ENCODE data around the gene IFI30. TPM values are rescaled to one million over a fixed set of nuclear protein-coding genes. Genes with fewer than 3 reads are reported as not detected.
"Not testable (repeated sequence)": the region's sequence is repeated elsewhere in the genome, so short reads cannot be mapped to it uniquely, and the experiment has no call there.

IFI30 gene
- total RNA-seq, 2 donors from 2014 or later = 8.1 to 43.2 TPM

- peaks cover 0 to 49% of the 10 kb centered on the region in 2 donors for H3K4me1 ChIP-seq
- no peak overlapping the region for H3K4me3 ChIP-seq
- H3K27ac ChIP-seq = peak overlapping the region; percentile 72 to 79
Measured at GRCh38 chr19:18157465-18158063, 16.0 kb upstream of the IFI30 start.

GRCh38 chr19:18158467-18158866, 15.1 kb upstream of the IFI30 start:
- H3K36me3 ChIP-seq = peaks cover 10% of the 10 kb centered on the region
- H3K4me3 ChIP-seq = no peak overlapping the region
- peaks cover 0 to 48% of the 10 kb centered on the region in 2 donors for H3K4me1 ChIP-seq
- no peak for DNase-seq (ENCODE audit: low spot score)
- H3K27ac ChIP-seq = no peak overlapping the region
- no peaks in the 10 kb centered on the region for H3K9me3 ChIP-seq
- no peaks in the 10 kb centered on the region for H3K27me3 ChIP-seq
- TF ChIP-seq, protein P1, sequence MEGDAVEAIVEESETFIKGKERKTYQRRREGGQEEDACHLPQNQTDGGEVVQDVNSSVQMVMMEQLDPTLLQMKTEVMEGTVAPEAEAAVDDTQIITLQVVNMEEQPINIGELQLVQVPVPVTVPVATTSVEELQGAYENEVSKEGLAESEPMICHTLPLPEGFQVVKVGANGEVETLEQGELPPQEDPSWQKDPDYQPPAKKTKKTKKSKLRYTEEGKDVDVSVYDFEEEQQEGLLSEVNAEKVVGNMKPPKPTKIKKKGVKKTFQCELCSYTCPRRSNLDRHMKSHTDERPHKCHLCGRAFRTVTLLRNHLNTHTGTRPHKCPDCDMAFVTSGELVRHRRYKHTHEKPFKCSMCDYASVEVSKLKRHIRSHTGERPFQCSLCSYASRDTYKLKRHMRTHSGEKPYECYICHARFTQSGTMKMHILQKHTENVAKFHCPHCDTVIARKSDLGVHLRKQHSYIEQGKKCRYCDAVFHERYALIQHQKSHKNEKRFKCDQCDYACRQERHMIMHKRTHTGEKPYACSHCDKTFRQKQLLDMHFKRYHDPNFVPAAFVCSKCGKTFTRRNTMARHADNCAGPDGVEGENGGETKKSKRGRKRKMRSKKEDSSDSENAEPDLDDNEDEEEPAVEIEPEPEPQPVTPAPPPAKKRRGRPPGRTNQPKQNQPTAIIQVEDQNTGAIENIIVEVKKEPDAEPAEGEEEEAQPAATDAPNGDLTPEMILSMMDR (IDR thresholded peaks at IDR 0.05) = no peak

More at GRCh38 chr19:18157465-18158063, 16.0 kb upstream of the IFI30 start:
- H3K36me3 ChIP-seq = peaks cover under 1% of the 10 kb centered on the region
- TF ChIP-seq, protein P1 (IDR thresholded peaks at IDR 0.05) = no peak
- no peaks in the 10 kb centered on the region for H3K9me3 ChIP-seq
- no peaks in the 10 kb centered on the region for H3K27me3 ChIP-seq
- DNase-seq (ENCODE audit: low spot score) = no peak

GRCh38 chr19:18159059-18159616, 14.5 kb upstream of the IFI30 start:
- H3K27me3 ChIP-seq, H3K9me3 ChIP-seq: not testable (repeated sequence)

DNA sequence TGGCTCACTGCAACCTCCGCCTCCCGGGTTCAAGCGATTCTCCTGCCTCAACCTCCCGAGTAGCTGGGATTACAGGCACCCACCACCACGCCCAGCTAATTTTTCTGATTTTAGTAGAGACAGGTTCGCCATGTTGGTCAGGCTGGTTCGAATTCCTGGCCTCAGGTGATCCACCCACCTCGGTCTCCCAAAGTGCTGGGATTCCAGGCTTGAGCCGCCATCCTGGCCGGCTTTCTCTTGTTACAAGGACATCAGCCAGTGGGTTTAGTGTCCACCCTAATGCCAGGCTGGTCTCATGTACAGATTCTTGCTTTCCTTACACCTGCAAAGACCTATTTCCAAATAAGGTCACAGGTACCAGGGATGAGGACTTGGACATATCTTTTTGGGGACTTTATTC, 13.8 kb upstream of the IFI30 start:
- TF ChIP-seq, protein P1 (IDR thresholded peaks at IDR 0.05) = no peak
- Histone ChIP-seq H3K4me3 (no peak overlapping the region), H3K9me3 (no peaks in the 10 kb centered on the region), H3K36me3 (peaks cover 10% of the 10 kb centered on the region), H3K27ac (peak overlapping the region; percentile 84 to 87), H3K4me1 (peaks cover 0 to 35% of the 10 kb centered on the region in 2 donors), H3K27me3 (no peaks in the 10 kb centered on the region)
- no peak for DNase-seq (ENCODE audit: low spot score)

More at GRCh38 chr19:18159059-18159616, 14.5 kb upstream of the IFI30 start:
- H3K4me3 ChIP-seq; H3K27ac ChIP-seq; DNase-seq (ENCODE audit: low spot score): not testable (repeated sequence)
- Histone ChIP-seq H3K36me3 (peaks cover 10% of the 10 kb centered on the region), H3K4me1 (peaks cover 0 to 41% of the 10 kb centered on the region in 2 donors)

DNA sequence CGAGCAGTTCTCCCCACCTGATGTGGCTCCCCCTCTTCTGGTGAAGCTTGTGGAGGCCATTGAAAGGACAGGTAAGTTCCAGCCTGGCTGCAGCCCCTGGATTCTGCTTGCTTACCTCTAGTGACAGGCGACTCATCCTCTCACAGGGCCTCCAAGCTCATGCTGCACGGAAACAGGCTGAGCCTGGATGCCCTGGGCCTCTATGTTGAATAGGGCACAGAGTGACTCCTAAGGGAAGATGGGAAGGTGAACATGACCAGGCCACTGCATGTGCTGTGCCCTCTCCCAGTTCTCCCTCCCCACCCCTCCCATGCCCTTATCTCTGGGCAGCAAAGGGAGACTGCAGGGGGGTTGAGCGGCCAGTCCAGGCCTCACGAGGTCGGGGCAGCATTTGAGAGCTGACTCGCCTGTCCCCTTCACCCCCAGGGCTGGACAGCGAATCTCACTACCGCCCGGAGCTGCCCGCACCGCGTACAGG, 13.1 kb upstream of the IFI30 start:
- TF ChIP-seq, protein P1 (IDR thresholded peaks at IDR 0.05) = no peak
- Histone ChIP-seq H3K4me1 (peaks cover 0 to 35% of the 10 kb centered on the region in 2 donors), H3K9me3 (no peaks in the 10 kb centered on the region), H3K27me3 (no peaks in the 10 kb centered on the region), H3K27ac (peak overlapping the region; percentile 84 to 87), H3K4me3 (peak overlapping the region; percentile 31 to 51), H3K36me3 (peaks cover 15% of the 10 kb centered on the region)
- DNase-seq (ENCODE audit: low spot score) = no peak

GRCh38 chr19:18160971-18161635, 12.5 kb upstream of the IFI30 start:
- H3K4me1 ChIP-seq = peaks cover 0 to 35% of the 10 kb centered on the region in 2 donors
- no peak for DNase-seq (ENCODE audit: low spot score)
- H3K36me3 ChIP-seq = peaks cover 21% of the 10 kb centered on the region
- no peaks in the 10 kb centered on the region for H3K9me3 ChIP-seq
- TF ChIP-seq, protein P1 (IDR thresholded peaks at IDR 0.05) = peak; percentile 69 to 85
- peak overlapping the region; percentile 31 to 51 for H3K4me3 ChIP-seq
- H3K27ac ChIP-seq = peak overlapping the region; percentile 84 to 87
- no peaks in the 10 kb centered on the region for H3K27me3 ChIP-seq

Measured in right atrium auricular region (tissue), 2 donors.